Measurements from ENCODE around the gene IL32.

IL32 gene

DNA sequence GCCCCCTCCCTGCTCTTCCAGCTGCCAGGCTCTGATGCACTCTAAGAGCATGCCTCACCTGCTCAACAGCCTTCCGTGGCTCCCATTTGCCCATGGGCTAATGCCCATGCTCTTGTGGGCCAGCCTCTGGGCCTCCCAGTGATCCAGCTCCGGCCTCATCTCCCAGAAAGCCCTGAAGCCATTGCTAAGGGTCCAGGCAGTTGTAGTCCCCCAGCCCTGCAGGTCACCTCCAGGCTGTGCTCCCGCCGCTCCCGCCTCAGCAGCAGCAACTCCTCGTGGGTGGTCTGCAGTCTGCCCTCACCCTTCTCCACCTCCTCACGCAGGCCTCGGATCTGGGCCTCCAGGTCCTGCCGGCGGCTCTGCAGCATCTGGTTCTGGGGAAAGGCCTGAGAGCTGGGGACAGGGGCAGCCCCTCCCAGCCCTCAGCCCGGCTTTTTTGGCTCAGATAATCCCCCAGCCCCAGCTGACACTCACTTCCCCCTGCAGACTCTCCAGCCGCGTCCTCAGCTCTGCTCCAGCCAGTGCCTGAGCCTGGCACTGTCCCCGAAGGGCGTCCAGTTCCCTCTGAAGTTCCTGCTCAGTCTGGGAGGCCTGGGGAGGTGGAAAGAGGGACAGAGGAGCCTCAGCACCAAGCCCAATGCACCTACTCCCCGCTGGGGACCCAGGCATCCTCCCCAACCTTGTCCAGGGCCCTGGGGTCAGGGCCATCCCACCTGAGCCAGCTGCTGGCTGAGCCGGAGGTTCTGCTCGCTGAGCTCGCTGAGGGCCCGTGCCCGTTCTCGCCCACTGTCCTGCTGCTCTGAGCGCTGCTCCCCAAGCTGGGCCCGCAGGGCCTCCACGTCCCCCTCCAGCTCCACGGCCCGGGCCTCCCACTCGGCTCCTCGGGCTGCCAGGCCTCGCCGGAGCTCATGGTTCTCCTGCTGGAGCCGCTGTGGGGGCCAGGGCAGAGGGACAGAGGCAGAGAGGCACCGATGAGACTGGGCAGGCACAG is 34.9 kb upstream of the IL32 start:
- Histone ChIP-seq H3K4me3 (ENCODE audit: low read depth, low read length) (no peak overlapping the region), H3K27ac (no peak overlapping the region), H3K27me3 (ENCODE audit: insufficient read depth, low read depth, severe bottlenecking) (peaks cover 65% of the 10 kb centered on the region), H3K36me3 (peaks cover 23% of the 10 kb centered on the region), H3K9me3 (ENCODE audit: severe bottlenecking) (peaks cover 2% of the 10 kb centered on the region)
- TF ChIP-seq, protein P1, sequence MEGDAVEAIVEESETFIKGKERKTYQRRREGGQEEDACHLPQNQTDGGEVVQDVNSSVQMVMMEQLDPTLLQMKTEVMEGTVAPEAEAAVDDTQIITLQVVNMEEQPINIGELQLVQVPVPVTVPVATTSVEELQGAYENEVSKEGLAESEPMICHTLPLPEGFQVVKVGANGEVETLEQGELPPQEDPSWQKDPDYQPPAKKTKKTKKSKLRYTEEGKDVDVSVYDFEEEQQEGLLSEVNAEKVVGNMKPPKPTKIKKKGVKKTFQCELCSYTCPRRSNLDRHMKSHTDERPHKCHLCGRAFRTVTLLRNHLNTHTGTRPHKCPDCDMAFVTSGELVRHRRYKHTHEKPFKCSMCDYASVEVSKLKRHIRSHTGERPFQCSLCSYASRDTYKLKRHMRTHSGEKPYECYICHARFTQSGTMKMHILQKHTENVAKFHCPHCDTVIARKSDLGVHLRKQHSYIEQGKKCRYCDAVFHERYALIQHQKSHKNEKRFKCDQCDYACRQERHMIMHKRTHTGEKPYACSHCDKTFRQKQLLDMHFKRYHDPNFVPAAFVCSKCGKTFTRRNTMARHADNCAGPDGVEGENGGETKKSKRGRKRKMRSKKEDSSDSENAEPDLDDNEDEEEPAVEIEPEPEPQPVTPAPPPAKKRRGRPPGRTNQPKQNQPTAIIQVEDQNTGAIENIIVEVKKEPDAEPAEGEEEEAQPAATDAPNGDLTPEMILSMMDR (IDR thresholded peaks at IDR 0.05; ENCODE audit: low read depth, low read length): no peak
- no peak for DNase-seq

DNA sequence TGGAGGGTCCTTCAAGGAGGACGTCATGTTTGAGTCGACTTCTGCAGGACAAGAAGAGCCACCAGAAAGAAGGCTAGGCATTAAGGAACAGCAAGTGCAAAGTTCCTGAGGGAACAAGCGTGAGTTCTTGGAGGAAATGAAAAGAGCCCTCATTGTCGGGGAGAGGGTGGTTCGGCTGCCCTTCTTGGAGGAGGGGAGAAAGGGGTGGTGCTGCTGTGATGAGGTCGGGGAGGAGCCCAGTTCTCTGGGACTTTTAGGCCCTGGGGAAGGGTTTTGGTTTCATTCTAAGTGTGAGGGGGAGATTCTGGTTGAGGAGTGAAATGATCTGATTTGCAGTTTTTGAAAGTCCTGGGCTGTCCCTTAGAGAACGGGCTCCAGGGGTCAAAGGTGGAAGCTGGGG is 32.8 kb upstream of the IL32 start:
- H3K4me3 ChIP-seq (ENCODE audit: low read depth, low read length): no peak overlapping the region
- peaks cover 2% of the 10 kb centered on the region; the same call in 1 of the 2 replicates for H3K36me3 ChIP-seq
- TF ChIP-seq, protein P1 (IDR thresholded peaks at IDR 0.05; ENCODE audit: low read depth, low read length): no peak
- peaks cover 84% of the 10 kb centered on the region for H3K27me3 ChIP-seq (ENCODE audit: insufficient read depth, low read depth, severe bottlenecking)
- DNase-seq: no peak
- H3K9me3 ChIP-seq (ENCODE audit: severe bottlenecking): peaks cover 2% of the 10 kb centered on the region
- H3K27ac ChIP-seq: no peak overlapping the region

DNA sequence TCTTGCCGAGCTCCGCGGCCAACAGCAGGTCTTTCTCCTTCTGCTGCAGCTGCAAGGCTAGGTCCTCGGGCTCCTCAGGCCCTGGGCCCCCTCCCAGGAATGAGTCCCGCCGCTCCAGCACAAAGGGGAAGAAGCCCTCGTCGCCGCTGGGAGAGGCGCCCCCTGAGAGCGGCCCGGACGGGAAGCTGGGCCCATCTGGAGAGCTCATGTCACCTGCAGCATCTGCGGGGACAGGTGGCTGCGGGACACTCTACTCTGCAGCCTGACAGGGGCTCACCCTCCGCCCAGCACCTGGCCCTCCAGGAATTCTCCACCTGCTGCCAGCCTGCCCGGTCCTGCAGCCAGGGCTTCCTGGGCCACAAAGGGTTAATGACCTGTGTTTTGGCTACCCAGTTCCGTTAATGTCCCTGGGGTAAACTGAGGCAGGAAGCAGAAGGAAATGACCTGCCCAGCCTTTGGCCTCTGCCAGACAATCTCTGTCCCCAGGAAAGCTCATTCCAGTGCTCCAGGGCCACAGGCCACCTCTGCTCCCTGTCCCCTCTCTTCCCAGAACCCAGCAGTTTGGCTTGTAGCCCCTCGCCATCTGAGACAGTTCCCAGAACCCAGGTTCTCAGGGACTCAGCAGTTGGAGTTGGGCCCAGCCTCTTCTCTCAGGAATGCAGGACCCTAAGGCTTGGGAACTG is 30.0 kb upstream of the IL32 start:
- no peak overlapping the region for H3K4me3 ChIP-seq (ENCODE audit: low read depth, low read length)

DNA sequence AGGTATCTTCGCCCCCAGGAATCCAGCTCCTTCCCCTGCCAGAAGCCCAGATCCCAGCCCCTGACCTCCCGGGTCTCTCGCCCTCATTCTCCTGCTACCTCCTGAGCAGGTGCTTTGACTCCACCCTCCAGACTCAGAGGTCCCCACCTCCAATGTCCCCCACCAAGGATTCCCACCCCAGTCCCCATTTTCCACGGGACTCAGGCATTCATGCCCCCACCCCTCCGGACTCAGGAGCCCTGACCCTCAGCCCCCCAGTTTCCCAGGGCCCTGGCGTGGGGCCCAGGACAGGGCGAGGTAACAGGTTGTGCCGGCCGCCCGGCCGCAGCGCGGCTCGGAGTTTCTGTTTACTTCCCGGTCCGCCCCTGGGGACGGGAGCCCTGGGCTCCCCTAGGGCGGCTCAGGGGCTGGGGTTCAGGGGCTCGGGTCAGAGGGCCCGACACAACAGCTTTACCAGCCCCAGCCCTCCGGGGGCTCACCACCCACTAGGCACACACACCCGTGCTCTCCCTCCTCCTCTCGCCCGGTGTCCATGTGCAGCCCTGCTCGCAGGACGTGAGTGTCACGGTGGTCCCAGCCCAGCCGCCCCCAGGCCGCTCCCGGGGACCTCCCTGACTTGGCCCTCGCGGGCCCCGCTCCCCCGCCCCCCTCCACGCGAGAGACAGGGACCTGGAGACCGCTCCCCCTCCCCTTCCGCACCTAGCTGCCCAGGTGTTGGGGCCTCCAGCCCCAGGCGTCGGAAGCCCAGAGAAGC is 29.3 kb upstream of the IL32 start:
- TF ChIP-seq, protein P1 (IDR thresholded peaks at IDR 0.05; ENCODE audit: low read depth, low read length): no peak
- Histone ChIP-seq H3K27ac (no peak overlapping the region), H3K36me3 (no peaks in the 10 kb centered on the region), H3K9me3 (ENCODE audit: severe bottlenecking) (peaks cover 5% of the 10 kb centered on the region), H3K27me3 (ENCODE audit: insufficient read depth, low read depth, severe bottlenecking) (peaks cover 81% of the 10 kb centered on the region), H3K4me3 (ENCODE audit: low read depth, low read length) (no peak overlapping the region)
- no peak for DNase-seq

More for the DNA sequence above, 30.0 kb upstream of the IL32 start:
- H3K27ac ChIP-seq: no peak overlapping the region
- TF ChIP-seq, protein P1 (IDR thresholded peaks at IDR 0.05; ENCODE audit: low read depth, low read length): no peak
- no peaks in the 10 kb centered on the region for H3K36me3 ChIP-seq
- peaks cover 5% of the 10 kb centered on the region for H3K9me3 ChIP-seq (ENCODE audit: severe bottlenecking)
- peaks cover 88% of the 10 kb centered on the region for H3K27me3 ChIP-seq (ENCODE audit: insufficient read depth, low read depth, severe bottlenecking)
- DNase-seq: no peak

DNA sequence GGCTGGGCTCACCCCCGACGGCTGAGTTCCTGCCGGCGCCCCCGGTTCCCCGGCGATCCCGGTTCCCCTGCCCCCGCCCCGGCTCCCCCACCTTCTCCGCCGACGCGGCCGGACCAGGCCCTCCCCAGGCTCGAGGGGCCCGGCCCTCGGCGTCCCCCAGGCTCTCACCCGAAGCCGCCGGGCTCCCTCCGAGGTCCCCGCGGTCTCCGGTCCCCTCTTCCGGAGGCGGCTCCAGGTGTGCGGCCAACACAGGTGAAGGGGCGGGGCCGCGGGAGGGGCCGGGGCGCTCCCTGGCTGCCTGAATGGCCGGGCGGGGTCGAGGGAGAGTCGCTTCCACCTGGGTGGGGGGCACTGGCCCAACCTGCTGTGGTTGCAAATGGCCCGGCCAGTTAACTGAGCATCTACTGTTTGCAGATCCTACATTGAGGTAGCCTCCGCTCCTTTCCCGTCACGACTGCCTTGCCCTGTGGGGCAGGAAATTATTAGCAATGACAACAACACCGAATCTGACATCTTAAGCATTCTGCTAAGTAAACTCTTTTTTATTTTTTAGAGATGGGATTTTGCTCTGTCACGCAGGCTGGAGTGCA is 28.6 kb upstream of the IL32 start, which contains the start of gene BICDL2:
BICDL2 (minus strand) TSS at position 219 of the 590 bp plus-strand sequence. CDS start 1,448 bp downstream, outside the sequence.
- peaks cover 77% of the 10 kb centered on the region for H3K27me3 ChIP-seq (ENCODE audit: insufficient read depth, low read depth, severe bottlenecking)
- DNase-seq: no peak

More for the DNA sequence above, 28.6 kb upstream of the IL32 start, which contains the start of gene BICDL2:
- H3K4me3 ChIP-seq (ENCODE audit: low read depth, low read length): no peak within 1 kb of the TSS
- TF ChIP-seq, protein P1 (IDR thresholded peaks at IDR 0.05; ENCODE audit: low read depth, low read length): no peak
- H3K36me3 ChIP-seq: no peaks in the 10 kb centered on the region
- H3K9me3 ChIP-seq (ENCODE audit: severe bottlenecking): peaks cover 5% of the 10 kb centered on the region
- no peak within 1 kb of the TSS for H3K27ac ChIP-seq

Measured in WERI-Rb-1 (cell line).